Renal cortex interstitium (tissue), 11 donors: ENCODE results near the gene CYB5R2. TPM values are rescaled to one million over a fixed set of nuclear protein-coding genes. Genes with fewer than 3 reads are reported as not detected.
A peak's percentile ranks its signal among the peaks of the same experiment; 100 is the strongest.
"Not testable (repeated sequence)": the region's sequence is repeated elsewhere in the genome, so short reads cannot be mapped to it uniquely, and the experiment has no call there.

Source experiments
- DNase-seq, 11 donors: peaks; one replicate each; pipeline ENCODE4 v3.0.0-alpha.2; 2013; ENCODE audit warnings: low read depth in 9 of 11, low spot score in 4 of 11; ENCODE audit errors: extremely low read depth in 1 of 11
- polyA plus RNA-seq, 3 donors: library from polyadenylated mRNA; unstranded; fragments of 120-200 nt; gene quantifications; one replicate each; pipeline ENCODE4 v1.2.1, GENCODE V29; 2013; ENCODE audit not compliant: insufficient read length in 3 of 3

CYB5R2 gene
- polyA plus RNA-seq, 3 donors: 26.4 to 28.8 (median 27.3) TPM

- peak in 4 of 11 donors; percentile 42 to 61 (median 55) for DNase-seq
Measured at GRCh38 chr11:7673724-7674434, 579 bp upstream of the CYB5R2 start.

GRCh38 chr11:7672276-7672959 lies 882 bp downstream of the CYB5R2 start:
- DNase-seq: no peak

- DNase-seq: no peak
Measured at GRCh38 chr11:7671347-7672215, 1.7 kb downstream of the CYB5R2 start.

- no peak for DNase-seq
Measured at GRCh38 chr11:7670641-7671040, 2.7 kb downstream of the CYB5R2 start.

GRCh38 chr11:7668911-7669310 lies 4.4 kb downstream of the CYB5R2 start:
- no peak for DNase-seq

- no peak for DNase-seq
Measured at GRCh38 chr11:7668464-7668863, 4.8 kb downstream of the CYB5R2 start.

GRCh38 chr11:7667460-7667859 lies 5.8 kb downstream of the CYB5R2 start:
- DNase-seq: no peak

- DNase-seq: no peak
Measured at GRCh38 chr11:7666292-7666866, 6.9 kb downstream of the CYB5R2 start.

GRCh38 chr11:7665473-7666291 lies 7.6 kb downstream of the CYB5R2 start:
- peak in 2 of 11 donors; percentile 48 to 52 for DNase-seq

GRCh38 chr11:7664867-7665266 lies 8.4 kb downstream of the CYB5R2 start:
- DNase-seq: no peak

GRCh38 chr11:7663531-7663930 lies 9.8 kb downstream of the CYB5R2 start:
- not testable (repeated sequence) for DNase-seq

- DNase-seq: peak in 3 of 11 donors; percentile 54 to 68 (median 66)
Measured at GRCh38 chr11:7657306-7658025, 15.8 kb downstream of the CYB5R2 start.

GRCh38 chr11:7656704-7657103 lies 16.6 kb downstream of the CYB5R2 start:
- no peak for DNase-seq

- no peak for DNase-seq
Measured at GRCh38 chr11:7655253-7656217, 17.8 kb downstream of the CYB5R2 start.

GRCh38 chr11:7654195-7654705 lies 19.1 kb downstream of the CYB5R2 start:
- DNase-seq: no peak

GRCh38 chr11:7651700-7652099 lies 21.6 kb downstream of the CYB5R2 start:
- DNase-seq: no peak

GRCh38 chr11:7651140-7651551 lies 22.2 kb downstream of the CYB5R2 start:
- DNase-seq: no peak
